Measurements from ENCODE around the gene MAP3K21.

Gene MAP3K21

DNA sequence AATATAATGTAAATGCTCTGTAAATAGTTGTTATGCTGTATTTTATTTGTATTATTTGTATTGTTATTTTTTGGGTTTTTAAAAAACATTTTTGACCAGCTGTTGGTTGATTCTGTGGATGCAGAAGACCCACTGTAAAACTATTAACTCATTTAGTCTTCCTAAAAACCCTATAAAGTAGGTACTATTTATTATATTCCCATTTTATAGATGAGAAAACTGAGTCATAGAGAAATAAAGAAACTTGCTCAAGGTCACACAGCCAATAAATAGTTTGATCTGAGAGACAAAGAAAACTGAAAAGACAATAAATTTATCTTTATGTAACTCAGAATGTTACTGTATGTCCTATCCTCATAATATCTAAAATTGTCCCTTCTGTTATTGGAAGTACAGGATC, 1.2 kb upstream of the MAP3K21 start:
- no peak for DNase-seq (ENCODE audit: low read depth in 2 of 2)

DNA sequence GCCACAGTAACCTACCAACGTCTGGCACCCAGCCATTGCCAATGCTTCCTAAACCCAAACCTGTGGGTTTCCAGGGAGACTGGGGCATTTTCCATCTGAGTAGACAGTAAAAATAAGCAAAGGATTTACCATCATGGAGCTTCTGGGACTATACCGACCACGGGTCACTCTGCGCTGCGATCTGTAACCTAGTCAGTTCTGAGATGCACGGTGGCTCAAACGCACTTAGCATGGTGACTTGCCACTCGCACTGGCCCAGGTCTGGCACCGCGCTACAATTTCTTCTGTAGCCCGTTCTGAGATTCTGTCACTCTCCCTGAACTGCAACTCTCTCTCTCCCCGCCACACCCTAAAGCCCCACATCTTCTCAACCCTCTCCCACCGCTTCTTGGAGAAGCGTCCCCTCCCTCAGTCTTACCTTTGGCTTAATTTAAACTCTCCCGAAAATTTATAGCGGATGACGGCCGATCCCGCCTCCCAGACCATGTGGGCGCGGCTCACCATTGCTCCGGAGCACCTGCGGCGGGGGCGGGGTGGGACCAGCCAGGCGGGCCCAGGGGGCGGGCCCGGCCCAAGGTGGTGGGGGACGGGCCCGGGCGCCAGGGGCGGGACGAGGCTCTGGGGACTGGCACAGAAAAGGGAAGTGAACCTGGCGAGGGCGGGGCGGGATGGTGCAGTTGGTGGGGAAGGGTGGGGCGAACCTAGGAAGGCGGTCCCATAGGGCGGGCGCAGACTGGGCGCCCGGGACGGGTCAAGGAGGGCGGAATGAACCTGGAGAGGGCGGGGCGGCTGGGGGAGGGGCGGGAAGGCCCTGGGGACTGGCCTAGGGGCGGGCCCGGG, 493 bp upstream of the MAP3K21 start:
- peak; percentile 82 to 83 for DNase-seq (ENCODE audit: low read depth in 2 of 2)

- DNase-seq (ENCODE audit: low read depth in 2 of 2) = peak in 1 of 2 donors; percentile 21
Observed at GRCh38 chr1:233328142-233328921, 808 bp downstream of the MAP3K21 start.

GRCh38 chr1:233331676-233332519, 4.4 kb downstream of the MAP3K21 start:
- DNase-seq (ENCODE audit: low read depth in 2 of 2) = no peak

GRCh38 chr1:233333086-233333485, 5.6 kb downstream of the MAP3K21 start:
- DNase-seq (ENCODE audit: low read depth in 2 of 2) = no peak

DNA sequence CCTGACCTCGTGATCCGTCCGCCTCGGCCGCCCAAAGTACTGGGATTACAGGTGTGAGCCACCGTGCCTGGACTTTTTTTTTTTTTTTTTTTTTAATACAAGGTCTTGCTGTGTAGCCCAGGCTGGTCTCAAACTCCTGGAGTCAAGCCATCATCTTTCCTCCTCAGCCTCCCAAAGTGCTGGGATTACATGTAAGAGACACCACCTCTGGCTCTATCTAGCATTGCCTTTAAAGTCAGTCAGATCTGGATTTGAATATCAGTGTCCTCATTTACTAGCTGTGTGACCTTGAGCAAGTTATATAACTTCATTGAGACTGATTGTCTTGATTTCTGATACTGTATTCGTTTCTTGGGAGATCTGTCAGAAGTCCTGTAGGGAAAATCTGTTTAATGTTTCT, 6.6 kb downstream of the MAP3K21 start:
- no peak for DNase-seq (ENCODE audit: low read depth in 2 of 2)

- no peak for DNase-seq (ENCODE audit: low read depth in 2 of 2)
Observed at GRCh38 chr1:233336554-233337456, 9.3 kb downstream of the MAP3K21 start.

GRCh38 chr1:233337505-233337904, 10.0 kb downstream of the MAP3K21 start:
- no peak for DNase-seq (ENCODE audit: low read depth in 2 of 2)

DNA sequence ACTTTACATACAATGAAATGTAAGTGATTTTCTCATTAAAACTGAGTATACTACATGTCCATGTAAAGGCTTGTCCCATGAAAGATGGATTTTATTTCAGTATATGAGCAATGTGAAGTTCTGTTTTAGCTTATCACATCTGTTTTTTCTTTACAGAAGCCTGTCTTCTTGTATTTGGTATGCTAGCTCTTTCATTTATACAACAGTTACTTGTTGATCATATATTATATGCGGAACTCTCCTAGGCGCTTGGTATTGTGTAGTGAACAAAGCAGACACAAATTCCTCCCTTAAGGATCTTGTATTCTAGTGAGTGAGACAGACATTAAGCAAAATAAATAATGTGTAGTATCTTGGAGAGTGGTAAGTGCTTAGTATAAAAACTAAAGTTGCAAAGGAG, 10.6 kb downstream of the MAP3K21 start:
- DNase-seq (ENCODE audit: low read depth in 2 of 2) = no peak

- no peak for DNase-seq (ENCODE audit: low read depth in 2 of 2)
Observed at GRCh38 chr1:233340031-233340555, 12.6 kb downstream of the MAP3K21 start.

- no peak for DNase-seq (ENCODE audit: low read depth in 2 of 2)
Observed at GRCh38 chr1:233340966-233341516, 13.5 kb downstream of the MAP3K21 start.

GRCh38 chr1:233342086-233342485, 14.6 kb downstream of the MAP3K21 start:
- no peak for DNase-seq (ENCODE audit: low read depth in 2 of 2)

GRCh38 chr1:233343262-233343661, 15.7 kb downstream of the MAP3K21 start:
- DNase-seq (ENCODE audit: low read depth in 2 of 2) = no peak

- DNase-seq (ENCODE audit: low read depth in 2 of 2) = no peak
Observed at GRCh38 chr1:233347338-233347737, 19.8 kb downstream of the MAP3K21 start.

DNA sequence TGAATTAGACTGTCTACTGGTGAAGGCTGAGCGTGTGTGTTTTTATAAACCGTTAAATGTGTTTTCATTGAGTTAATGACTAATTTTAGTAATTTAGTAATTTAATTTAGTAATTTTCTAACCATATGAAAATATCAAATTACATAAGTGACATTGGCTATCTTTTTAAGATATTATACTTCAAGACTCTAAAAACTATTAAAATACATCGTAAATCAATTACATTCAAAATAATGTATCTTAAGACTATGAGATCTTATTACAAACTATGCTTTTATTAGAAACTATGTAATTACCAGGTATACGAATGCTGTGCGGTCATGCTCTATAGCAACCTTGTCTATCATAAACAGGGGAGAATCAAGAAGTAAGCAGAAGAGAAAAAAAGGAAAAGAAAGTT, 21.6 kb downstream of the MAP3K21 start:
- no peak for DNase-seq (ENCODE audit: low read depth in 2 of 2)

- no peak for DNase-seq (ENCODE audit: low read depth in 2 of 2)
Observed at GRCh38 chr1:233354983-233355382, 27.5 kb downstream of the MAP3K21 start.

GRCh38 chr1:233355841-233356704, 28.5 kb downstream of the MAP3K21 start:
- DNase-seq (ENCODE audit: low read depth in 2 of 2) = no peak

- DNase-seq (ENCODE audit: low read depth in 2 of 2) = no peak
Observed at GRCh38 chr1:233356705-233356987, 29.1 kb downstream of the MAP3K21 start.

- DNase-seq (ENCODE audit: low read depth in 2 of 2) = no peak
Observed at GRCh38 chr1:233357595-233358397, 30.3 kb downstream of the MAP3K21 start.
